Measurements from ENCODE around the gene COMT. TPM values are rescaled to one million over a fixed set of nuclear protein-coding genes. Genes with fewer than 3 reads are reported as not detected.

Gene COMT
- total RNA-seq, 4 donors from 2014 or later, result 154 to 255 (median 223) TPM

GRCh38 chr22:19909350-19910179, 32.0 kb upstream of the COMT start:
- Histone ChIP-seq H3K36me3 (peaks cover 0 to 26% of the 10 kb centered on the region in 2 donors), H3K4me3 (no peak overlapping the region), H3K9me3 (no peaks in the 10 kb centered on the region), H3K27ac (no peak overlapping the region), H3K4me1 (no peaks in the 10 kb centered on the region), H3K27me3 (no peaks in the 10 kb centered on the region)
- DNase-seq, result peak; percentile 59 to 77
- intact Hi-C loops (cut with DNase I; ENCODE audit: low total_unique reads), result loop anchor here (1.0 to 2.0 kb wide), 2 partner anchors 55 to 179 kb away; partner anchors contain the start of genes GNB1L and RTL10
- ATAC-seq, result peak; percentile 93 to 94
- in situ Hi-C loops (cut with MboI; ENCODE audit: low sequenced_read_pairs in 4 of 4), result loop anchor here in 2 of 4 donors (5.0 kb wide), 1 partner anchor 177 kb away; no protein-coding TSS in a partner anchor
- no peak for TF ChIP-seq POLR2A (IDR thresholded peaks at IDR 0.05)
- TF ChIP-seq CTCF (IDR thresholded peaks at IDR 0.05 in 4 of 5, conservative IDR thresholded peaks at IDR 0.05 in 1 of 5), result peak; percentile 77 to 93 (median 87)

- TF ChIP-seq POLR2A (IDR thresholded peaks at IDR 0.05) (no peak), CTCF (IDR thresholded peaks at IDR 0.05 in 4 of 5, conservative IDR thresholded peaks at IDR 0.05 in 1 of 5) (peak in 2 of 5 experiments; percentile 6 to 20)
- no peak overlapping the region for H3K4me3 ChIP-seq
- H3K9me3 ChIP-seq, result no peaks in the 10 kb centered on the region
- DNase-seq (no peak), ATAC-seq (no peak)
- H3K4me1 ChIP-seq, result no peaks in the 10 kb centered on the region
- intact Hi-C loops (cut with DNase I; ENCODE audit: low total_unique reads), result loop anchor here (1.0 to 2.0 kb wide), 2 partner anchors 55 to 180 kb away; partner anchors contain the start of genes GNB1L and RTL10
- H3K36me3 ChIP-seq, result peaks cover 0 to 33% of the 10 kb centered on the region in 2 donors
- H3K27me3 ChIP-seq, result no peaks in the 10 kb centered on the region
- no peak overlapping the region for H3K27ac ChIP-seq
- in situ Hi-C loops (cut with MboI; ENCODE audit: low sequenced_read_pairs in 4 of 4), result loop anchor here in 1 of 4 donors (5.0 kb wide), 1 partner anchor 178 kb away; no protein-coding TSS in a partner anchor
These were observed 31.3 kb upstream of the COMT start for GRCh38 chr22:19910180-19910744.

GRCh38 chr22:19911540-19912270, 29.9 kb upstream of the COMT start:
- no peaks in the 10 kb centered on the region for H3K27me3 ChIP-seq
- DNase-seq (no peak), ATAC-seq (no peak)
- in situ Hi-C loops (cut with MboI; ENCODE audit: low sequenced_read_pairs in 4 of 4) (loop anchor here in 1 of 4 donors (5.0 kb wide), 1 partner anchor 179 kb away; no protein-coding TSS in a partner anchor), intact Hi-C loops (cut with DNase I; ENCODE audit: low total_unique reads) (loop anchor here (2.0 kb wide), 1 partner anchor 57 kb away; the partner anchor contains the start of genes GNB1L and RTL10)
- TF ChIP-seq CTCF (IDR thresholded peaks at IDR 0.05 in 4 of 5, conservative IDR thresholded peaks at IDR 0.05 in 1 of 5), result no peak
- TF ChIP-seq POLR2A (IDR thresholded peaks at IDR 0.05), result no peak
- H3K9me3 ChIP-seq, result no peaks in the 10 kb centered on the region
- no peaks in the 10 kb centered on the region for H3K4me1 ChIP-seq
- H3K4me3 ChIP-seq, result no peak overlapping the region
- H3K27ac ChIP-seq, result no peak overlapping the region
- peaks cover 0 to 40% of the 10 kb centered on the region in 2 donors for H3K36me3 ChIP-seq

- H3K4me1 ChIP-seq, result no peaks in the 10 kb centered on the region
- H3K9me3 ChIP-seq, result no peaks in the 10 kb centered on the region
- ATAC-seq, result no peak
- no peak overlapping the region for H3K4me3 ChIP-seq
- TF ChIP-seq CTCF (IDR thresholded peaks at IDR 0.05 in 4 of 5, conservative IDR thresholded peaks at IDR 0.05 in 1 of 5), result no peak
- no peak for TF ChIP-seq POLR2A (IDR thresholded peaks at IDR 0.05)
- peaks cover 0 to 46% of the 10 kb centered on the region in 2 donors for H3K36me3 ChIP-seq
- no peaks in the 10 kb centered on the region for H3K27me3 ChIP-seq
- intact Hi-C loops (cut with DNase I; ENCODE audit: low total_unique reads) (no loop called here), in situ Hi-C loops (cut with MboI; ENCODE audit: low sequenced_read_pairs in 4 of 4) (loop anchor here in 1 of 4 donors (5.0 kb wide), 1 partner anchor 180 kb away; no protein-coding TSS in a partner anchor)
- H3K27ac ChIP-seq, result no peak overlapping the region
- DNase-seq, result no peak
These were observed 29.1 kb upstream of the COMT start for GRCh38 chr22:19912271-19912999.
